ENCODE measurements around the gene LBX2.

The LBX2 gene

GRCh38 chr2:74525717-74526648 lies 26.6 kb upstream of the LBX2 start, which contains the start of gene DQX1:
TSS of gene DQX1 (minus strand) at chr2:74526231. CDS start at chr2:74525729, 502 bp downstream.
- DNase-seq (ENCODE audit: low spot score), result peak; percentile 47

- no peak for DNase-seq (ENCODE audit: low spot score)
Observed at GRCh38 chr2:74524955-74525716, 25.7 kb upstream of the LBX2 start.

DNA sequence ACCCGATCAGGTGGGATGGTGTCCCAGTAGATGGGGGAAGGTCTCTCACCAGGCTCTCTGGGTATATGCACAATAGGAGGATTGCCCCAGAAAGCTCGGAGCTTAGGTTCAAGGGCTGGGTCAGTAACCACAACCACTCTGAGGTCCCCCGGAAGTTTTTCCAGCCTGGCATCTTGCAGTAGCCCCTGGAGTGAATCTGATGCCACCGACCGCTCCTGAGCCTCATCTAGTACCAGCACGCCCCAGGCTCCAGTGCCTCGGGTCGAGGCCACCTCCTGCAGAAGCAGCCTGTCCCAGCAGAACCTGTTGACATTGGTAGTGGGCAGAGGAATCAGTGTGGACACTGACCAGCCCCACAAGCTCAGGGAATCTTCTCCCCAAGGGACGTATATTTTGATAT lies 24.6 kb upstream of the LBX2 start:
- DNase-seq (ENCODE audit: low spot score), result no peak

DNA sequence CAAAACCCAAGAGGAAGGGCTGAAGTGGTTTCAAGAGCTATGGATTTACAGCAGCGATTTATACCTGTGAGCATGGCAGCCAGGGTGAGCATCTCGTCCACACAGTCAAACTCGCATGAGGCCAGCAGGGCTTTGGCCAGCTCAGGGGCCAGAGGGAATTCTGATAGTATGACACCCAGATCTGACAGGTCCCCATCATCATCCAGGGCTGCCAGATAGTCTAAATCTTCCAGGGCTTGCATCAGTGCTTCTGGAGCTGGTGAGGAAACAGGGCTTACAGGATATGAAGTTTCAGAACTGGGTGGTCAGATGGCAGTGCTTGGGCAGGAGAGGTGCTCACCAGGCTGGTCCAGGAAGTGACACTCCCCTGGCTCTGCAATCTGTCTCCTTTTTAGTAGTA lies 23.1 kb upstream of the LBX2 start:
- no peak for DNase-seq (ENCODE audit: low spot score)

- no peak for DNase-seq (ENCODE audit: low spot score)
Observed at GRCh38 chr2:74516650-74517049, 17.2 kb upstream of the LBX2 start.

DNA sequence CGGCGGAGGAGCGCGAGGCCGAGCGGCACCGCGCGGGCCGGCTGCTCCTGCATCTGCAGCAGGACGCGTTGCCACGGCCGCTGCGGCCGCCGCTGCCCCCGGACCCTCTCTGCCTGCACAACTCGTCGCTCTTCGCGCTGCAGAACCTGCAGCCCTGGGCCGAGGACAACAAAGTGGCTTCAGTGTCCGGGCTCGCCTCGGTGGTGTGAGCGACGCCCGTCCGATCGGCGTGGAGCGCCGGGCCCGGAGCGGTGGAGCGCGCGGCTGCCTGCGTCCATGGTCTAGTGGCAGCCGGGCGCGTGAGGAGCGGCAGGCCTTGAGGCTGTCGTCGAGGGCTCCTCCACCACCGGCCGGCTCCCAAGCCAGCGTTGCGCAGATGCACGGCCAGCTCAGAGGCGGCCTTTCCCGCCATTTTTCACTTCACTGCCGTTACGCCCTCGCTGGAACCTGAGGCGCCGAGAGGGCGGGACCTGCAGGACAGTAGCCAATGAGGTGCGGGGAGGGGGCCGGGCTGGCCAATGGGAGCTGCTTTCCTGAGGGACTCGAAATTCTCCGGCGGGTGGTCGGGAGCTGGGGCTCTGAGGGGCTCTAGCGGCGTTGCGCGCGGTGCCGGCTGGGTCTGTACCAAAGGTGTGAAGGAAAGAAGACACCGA lies 16.7 kb upstream of the LBX2 start:
- no peak for DNase-seq (ENCODE audit: low spot score)

DNA sequence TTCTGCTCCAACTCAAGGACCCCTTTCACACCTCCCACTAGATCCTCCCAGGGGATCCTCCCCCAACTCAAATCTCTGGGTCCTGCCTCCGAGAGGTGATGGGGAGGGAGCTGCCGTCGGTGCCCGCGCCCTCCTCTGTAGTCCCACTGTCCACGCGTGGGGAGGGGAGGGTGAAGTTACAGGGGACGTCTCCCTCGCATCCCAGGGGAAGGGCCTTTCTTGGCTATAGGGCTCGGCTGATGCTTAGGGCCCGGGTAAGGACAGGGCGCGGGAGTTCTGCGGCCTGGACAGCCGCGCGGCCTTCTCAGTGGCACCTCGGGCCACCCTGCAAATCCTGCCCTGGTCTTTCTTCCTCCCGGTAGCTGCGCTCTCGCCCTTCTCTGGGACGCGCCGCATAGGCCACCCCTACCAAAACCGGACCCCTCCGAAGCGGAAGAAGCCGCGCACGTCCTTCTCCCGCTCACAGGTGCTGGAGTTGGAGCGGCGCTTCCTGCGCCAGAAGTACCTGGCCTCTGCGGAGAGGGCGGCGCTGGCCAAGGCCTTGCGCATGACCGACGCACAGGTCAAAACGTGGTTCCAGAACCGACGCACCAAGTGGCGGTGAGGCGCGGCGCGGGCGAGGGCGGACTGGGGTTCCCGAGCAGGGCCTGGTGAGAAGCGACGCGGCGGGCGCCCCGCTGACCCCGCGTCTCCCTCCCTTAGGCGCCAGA lies 16.0 kb upstream of the LBX2 start:
- DNase-seq (ENCODE audit: low spot score), result no peak

- DNase-seq (ENCODE audit: low spot score), result no peak
Observed at GRCh38 chr2:74514368-74515270, 15.2 kb upstream of the LBX2 start, which contains the start of gene TLX2. TSS of gene TLX2 (plus strand) at chr2:74514450. CDS start at chr2:74514807, 357 bp downstream.

- no peak for DNase-seq (ENCODE audit: low spot score)
Observed at GRCh38 chr2:74513605-74514367, 14.4 kb upstream of the LBX2 start.

DNA sequence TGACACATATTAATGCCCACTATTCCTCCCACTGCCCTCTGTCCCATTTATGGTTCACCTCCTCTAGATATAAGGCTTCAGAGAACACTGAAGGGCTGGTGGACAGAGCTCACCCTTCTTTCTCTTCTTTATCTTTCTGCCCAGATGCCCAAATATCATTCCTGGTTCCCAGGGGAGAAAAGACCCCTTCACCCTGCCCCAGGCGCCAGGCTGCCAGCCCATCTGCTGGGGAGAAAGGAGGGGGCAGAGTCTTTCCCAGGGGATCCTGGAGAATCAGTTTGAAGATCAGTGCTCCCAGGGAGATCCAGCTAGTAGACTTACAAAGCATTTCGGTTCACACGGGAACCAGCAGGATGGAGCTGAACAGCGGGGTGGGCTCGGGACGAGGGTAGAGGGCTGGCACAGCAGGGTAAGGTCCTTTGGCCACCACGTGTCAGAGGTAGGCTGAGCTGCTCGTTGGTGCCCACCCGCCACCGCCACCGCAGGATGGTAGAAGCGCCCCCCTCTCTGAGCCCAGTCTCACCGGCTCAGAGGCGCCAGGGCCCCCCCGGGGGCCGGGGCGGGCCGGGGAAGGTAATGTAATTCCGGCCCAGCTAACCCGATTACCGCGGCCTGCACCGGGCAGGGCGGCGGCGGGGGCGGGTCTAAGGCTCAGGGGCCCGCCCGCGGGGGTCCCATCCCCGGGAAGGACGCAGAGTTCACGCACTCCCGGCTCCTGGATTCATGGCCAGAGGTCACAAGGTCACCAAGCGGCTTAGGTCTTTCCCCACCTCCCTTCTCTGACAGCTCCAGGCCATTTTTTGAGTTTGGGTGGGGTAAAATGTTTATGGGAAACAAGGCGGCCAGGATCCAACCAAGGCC lies 13.6 kb upstream of the LBX2 start:
- DNase-seq (ENCODE audit: low spot score), result no peak

DNA sequence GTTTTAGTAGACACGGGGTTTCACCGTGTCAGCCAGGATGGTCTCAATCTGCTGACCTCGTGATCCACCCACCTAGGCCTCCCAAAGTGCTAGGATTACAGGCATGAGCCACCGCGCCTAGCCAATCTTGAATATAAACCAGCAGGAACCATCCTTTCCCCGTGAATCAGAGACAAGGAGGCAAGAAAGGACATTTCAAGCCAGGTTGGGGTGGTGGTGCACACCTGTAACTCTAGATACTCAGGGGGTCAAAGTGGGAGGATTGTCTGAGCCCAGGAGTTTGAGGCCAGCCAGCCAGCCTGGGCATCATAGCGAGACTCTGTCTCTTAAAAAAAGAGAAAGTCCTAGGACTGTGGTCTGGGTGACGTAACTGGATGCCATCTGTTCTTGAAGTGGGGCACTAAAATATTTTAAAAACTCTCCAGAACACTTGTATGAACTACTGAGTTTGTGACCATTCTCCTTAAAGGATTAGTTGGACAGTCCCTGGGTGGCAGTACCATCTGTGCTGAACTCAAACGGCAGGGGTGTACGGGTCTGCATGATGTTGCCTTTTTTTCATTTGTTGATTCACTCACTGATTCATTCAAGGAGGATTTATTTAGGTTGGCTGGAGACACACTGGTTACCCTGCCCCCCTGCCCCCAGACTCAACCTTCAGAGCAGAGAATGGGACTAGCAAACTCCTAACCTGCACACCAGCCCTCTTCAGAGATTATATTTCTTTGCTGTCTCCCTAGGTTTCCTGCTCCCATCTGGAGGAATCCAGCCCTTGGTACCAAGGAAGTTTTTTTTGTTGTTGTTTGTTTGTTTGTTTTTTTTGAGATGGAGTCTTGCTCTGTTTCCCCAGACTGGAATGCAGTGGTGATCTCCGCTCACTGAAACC lies 11.9 kb upstream of the LBX2 start:
- DNase-seq (ENCODE audit: low spot score), result no peak

DNA sequence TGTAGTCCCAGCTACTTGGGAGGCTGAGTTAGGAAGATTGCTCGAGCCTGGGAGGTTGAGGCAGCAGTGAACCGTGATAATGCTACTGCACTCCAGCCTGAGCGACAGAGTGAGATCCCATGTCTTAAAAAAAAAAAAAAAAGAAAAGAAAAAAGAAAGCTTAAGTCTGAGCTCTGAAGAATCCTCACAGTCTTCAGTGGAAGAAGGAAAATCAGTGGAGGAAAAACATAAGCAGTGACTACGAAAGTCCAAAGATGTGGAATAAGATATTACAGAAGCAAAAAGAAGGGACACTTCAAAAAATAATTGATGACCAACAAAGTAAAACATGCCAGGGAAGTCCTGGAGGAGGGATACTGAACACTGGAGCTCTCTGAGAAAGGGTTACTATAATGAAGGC lies 10.9 kb upstream of the LBX2 start:
- no peak for DNase-seq (ENCODE audit: low spot score)

DNA sequence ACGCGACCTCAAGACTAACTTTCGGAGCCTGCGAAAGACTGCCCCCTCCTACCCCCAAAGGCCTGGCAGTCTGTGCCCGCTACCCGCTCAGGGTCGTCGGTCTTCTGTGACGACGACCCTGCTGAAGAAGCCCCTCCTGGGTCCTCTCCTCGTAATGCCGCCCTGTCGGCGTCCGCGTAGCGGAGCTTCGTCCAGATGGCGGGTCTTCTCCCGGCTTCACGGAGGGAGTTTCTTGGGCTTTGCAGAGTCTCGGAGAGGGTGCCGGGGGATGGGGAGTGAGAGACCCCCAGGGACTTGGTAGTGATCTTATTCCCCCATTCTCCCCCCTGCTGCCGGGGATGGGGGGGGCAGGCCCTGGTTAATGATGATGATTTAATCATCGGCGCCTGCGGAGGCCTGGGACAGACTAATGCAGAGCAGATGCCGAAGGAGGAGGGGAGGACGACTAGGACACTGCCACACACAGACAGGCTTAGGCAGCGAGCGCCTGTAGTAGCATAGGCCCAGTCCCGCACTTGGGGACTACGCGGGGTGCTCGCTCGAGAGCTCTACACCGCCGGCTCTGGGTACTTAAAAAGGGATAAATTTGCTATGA lies 8.6 kb upstream of the LBX2 start:
- peak; percentile 43 for DNase-seq (ENCODE audit: low spot score)

DNA sequence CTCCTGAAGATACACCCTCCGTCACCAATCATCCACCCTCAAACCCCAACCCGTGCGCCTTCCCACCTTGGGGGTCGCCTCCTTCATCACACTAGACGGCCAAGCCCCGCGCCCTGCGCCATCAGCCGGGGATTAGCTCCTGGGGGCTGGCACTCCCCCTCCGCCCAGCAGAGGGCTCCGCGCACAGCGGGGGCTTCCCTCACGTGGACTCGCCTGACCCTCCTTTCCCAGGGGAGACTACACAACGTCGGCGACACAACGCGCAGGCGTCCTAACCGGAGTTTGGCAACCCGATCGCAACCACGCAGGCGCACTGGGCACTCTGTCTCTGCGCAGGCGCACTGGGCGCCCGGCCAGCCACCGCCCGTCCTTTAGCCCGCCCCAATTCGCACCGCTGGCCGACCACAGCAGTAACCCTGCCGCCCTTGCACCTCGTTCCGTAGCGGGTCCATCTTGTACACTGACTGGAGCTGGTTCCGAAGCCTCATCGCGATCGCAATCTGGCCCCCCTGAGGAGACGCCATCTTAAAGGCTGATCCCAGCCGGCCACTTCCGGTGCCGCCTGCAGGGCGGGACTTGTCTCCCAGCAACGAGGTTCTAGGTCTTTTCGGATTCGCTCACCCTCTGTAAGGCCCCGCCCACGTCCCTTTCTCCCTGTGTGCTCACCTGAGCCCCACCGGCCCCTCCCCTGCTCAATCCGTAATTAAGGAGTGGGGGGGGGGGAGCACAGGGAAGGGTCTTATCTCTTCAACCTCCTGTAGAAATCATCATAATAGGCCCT lies 7.9 kb upstream of the LBX2 start, which contains the start of gene PCGF1:
Gene PCGF1, minus strand, starts transcription at position 551 of the 781 bp plus-strand sequence. Its CDS starts 27 bp downstream, at position 524.
- DNase-seq (ENCODE audit: low spot score), result peak; percentile 97

- no peak for DNase-seq (ENCODE audit: low spot score)
Observed at GRCh38 chr2:74505448-74506246, 6.2 kb upstream of the LBX2 start.

DNA sequence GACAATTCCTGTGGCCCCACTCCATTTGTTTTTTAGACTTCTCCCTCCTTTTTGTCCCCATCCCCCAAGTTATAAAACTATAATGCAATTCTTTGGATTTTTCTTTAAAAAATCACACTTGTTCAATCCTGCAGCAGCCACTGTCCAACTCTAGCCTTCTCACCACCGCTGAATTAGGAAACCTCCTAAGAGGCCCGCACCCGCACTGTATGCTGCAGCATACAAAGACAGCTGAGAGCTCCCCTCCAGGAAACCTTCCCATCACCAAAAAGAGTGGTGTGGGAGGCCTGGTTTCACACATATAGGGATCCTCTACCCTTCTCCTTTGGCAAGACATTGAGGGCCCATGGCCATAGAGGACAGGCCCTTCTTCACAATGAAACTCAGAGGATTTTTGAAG lies 5.2 kb upstream of the LBX2 start:
- no peak for DNase-seq (ENCODE audit: low spot score)
